ENCODE data around the gene RGSL1. TPM values are rescaled to one million over a fixed set of nuclear protein-coding genes. Genes with fewer than 3 reads are reported as not detected.

The RGSL1 gene
- total RNA-seq, 1 experiment from 2014 or later: not detected

DNA sequence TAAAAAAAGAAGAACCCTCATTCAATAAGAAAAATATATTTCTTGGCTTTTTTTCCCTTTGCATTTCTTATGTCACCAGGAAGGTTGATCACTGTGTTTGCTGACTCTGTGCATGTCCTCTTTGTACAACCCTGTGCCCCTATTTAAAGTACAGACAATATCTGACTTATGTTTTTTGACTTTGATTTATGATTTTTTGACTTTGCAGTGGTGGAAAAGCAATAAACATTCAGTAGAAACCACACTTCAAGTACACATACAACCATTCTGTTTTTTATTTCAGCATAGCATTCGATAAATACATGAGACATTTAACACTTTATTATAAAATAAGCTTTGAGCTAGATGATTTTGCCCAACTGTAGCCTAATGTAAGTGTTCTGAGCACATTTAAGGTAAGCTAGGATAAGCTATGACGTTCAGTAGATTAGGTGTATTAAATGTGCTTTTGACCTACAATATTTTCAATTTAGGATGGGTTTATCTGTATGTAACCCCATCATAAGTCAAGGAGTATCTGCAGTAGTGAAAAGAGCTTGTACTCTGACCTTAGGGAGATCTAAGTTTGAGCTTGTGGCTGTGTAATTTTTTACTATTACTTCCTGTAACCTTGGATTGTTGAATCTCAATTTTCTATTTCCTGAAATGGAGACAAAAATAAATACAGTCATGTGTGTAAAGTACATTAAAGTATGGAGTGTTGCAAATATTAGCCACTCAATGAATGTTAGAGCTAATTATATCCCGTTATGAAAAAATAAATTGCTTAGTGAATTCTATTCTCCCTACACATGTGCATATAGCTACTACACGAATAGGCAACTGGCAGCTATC, 137.9 kb downstream of the RGSL1 start:
- intact Hi-C loops (cut with micrococcal nuclease; ENCODE audit: unreplicated experiment) (no loop called here), in situ Hi-C loops (cut with HindIII; ENCODE audit: low pct_unique_long_range_greater_than_20kb, low sequenced_read_pairs) (no loop called here)
- no TSS peak for BruUV-seq (replicated peaks)
- Histone ChIP-seq H3K27me3 (ENCODE audit: control insufficient read depth, insufficient read depth, low read length) (no peaks in the 10 kb centered on the region), H3K4me3 (ENCODE audit: low read depth in 2 of 2, low read length in 2 of 2) (peak overlapping the region; percentile 51 to 93), H3K27ac (ENCODE audit: low read length) (no peak overlapping the region), H3K36me3 (ENCODE audit: control insufficient read depth, insufficient read depth, low read length) (no peaks in the 10 kb centered on the region), H3K4me1 (ENCODE audit: control insufficient read depth, insufficient read depth, low read length) (peaks cover 2% of the 10 kb centered on the region; the same call in 1 of the 2 replicates), H3K9me3 (ENCODE audit: control insufficient read depth, insufficient read depth, low read depth, low read length) (no peaks in the 10 kb centered on the region)
- TF ChIP-seq, protein P1, sequence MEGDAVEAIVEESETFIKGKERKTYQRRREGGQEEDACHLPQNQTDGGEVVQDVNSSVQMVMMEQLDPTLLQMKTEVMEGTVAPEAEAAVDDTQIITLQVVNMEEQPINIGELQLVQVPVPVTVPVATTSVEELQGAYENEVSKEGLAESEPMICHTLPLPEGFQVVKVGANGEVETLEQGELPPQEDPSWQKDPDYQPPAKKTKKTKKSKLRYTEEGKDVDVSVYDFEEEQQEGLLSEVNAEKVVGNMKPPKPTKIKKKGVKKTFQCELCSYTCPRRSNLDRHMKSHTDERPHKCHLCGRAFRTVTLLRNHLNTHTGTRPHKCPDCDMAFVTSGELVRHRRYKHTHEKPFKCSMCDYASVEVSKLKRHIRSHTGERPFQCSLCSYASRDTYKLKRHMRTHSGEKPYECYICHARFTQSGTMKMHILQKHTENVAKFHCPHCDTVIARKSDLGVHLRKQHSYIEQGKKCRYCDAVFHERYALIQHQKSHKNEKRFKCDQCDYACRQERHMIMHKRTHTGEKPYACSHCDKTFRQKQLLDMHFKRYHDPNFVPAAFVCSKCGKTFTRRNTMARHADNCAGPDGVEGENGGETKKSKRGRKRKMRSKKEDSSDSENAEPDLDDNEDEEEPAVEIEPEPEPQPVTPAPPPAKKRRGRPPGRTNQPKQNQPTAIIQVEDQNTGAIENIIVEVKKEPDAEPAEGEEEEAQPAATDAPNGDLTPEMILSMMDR (IDR thresholded peaks at IDR 0.05): no peak
- no peak for TF ChIP-seq TCF7L2 (IDR thresholded peaks at IDR 0.05; ENCODE audit: low read depth, low read length)
- TF ChIP-seq, protein P2, sequence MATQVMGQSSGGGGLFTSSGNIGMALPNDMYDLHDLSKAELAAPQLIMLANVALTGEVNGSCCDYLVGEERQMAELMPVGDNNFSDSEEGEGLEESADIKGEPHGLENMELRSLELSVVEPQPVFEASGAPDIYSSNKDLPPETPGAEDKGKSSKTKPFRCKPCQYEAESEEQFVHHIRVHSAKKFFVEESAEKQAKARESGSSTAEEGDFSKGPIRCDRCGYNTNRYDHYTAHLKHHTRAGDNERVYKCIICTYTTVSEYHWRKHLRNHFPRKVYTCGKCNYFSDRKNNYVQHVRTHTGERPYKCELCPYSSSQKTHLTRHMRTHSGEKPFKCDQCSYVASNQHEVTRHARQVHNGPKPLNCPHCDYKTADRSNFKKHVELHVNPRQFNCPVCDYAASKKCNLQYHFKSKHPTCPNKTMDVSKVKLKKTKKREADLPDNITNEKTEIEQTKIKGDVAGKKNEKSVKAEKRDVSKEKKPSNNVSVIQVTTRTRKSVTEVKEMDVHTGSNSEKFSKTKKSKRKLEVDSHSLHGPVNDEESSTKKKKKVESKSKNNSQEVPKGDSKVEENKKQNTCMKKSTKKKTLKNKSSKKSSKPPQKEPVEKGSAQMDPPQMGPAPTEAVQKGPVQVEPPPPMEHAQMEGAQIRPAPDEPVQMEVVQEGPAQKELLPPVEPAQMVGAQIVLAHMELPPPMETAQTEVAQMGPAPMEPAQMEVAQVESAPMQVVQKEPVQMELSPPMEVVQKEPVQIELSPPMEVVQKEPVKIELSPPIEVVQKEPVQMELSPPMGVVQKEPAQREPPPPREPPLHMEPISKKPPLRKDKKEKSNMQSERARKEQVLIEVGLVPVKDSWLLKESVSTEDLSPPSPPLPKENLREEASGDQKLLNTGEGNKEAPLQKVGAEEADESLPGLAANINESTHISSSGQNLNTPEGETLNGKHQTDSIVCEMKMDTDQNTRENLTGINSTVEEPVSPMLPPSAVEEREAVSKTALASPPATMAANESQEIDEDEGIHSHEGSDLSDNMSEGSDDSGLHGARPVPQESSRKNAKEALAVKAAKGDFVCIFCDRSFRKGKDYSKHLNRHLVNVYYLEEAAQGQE (IDR thresholded peaks at IDR 0.05; ENCODE audit: insufficient read depth in 1 of 2, low read depth in 2 of 2, low read length in 1 of 2): no peak
- no peak for TF ChIP-seq POLR2AphosphoS5 (IDR thresholded peaks at IDR 0.05; ENCODE audit: low read depth, low read length)
- TF ChIP-seq SIN3A (IDR thresholded peaks at IDR 0.05; ENCODE audit: borderline replicate concordance, insufficient read depth, low read depth, low read length): no peak
- ATAC-seq (no peak), DNase-seq (ENCODE audit: low read depth, low spot score) (no peak)
- CTCF ChIA-PET: no interaction called here
- POLR2A ChIA-PET: no interaction called here

DNA sequence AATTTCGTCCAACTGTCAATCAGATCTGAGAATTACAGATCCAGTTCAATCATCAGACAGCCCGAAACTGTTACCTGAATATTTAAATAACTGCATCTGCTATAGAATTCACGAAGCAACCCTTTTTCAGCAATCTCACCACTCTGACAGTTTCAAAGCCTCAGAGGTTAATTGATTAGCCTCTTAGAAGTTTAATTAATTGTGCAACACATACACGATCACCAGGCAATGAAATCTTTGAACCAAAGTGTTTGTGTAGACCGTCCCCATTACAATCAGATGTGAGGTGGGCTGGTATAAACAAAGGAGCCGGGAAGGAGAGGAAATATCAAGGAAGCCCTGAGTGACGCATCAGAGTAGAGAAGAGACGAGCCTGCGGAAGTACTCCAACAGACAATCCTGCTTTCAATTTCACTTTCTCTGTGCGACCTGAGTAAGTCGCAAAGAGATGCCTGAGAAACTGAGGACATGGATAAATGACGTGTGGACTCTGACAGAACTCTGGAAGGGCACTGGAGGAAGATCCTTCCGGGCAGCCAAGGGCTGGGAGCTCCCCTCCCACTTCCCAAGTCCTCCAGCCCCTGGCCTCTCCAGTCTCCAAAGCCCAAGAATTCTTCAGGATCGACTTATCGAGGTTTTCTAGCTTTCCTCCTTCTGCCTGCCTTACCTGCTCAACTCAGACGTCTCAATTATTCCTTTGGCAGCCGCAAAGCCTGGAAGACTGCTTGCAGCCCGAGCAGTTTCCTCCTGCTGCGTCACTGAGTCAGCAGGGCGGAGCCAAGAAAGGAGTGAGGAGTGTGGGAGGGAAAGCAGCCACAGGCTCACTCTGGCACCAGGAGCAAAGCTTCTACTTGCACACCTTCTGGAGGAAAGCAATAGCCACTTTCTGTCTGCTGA, 138.8 kb downstream of the RGSL1 start, which contains the start of gene RNASEL:
Gene RNASEL (minus strand): TSS at position 757 of the 897 bp plus-strand sequence. CDS start 2,450 bp downstream, outside the sequence.
- in situ Hi-C loops (cut with HindIII; ENCODE audit: low pct_unique_long_range_greater_than_20kb, low sequenced_read_pairs): no loop called here
- no TSS peak for BruUV-seq (replicated peaks)
- Histone ChIP-seq H3K9me3 (ENCODE audit: control insufficient read depth, insufficient read depth, low read depth, low read length) (no peaks in the 10 kb centered on the region), H3K4me3 (ENCODE audit: low read depth in 2 of 2, low read length in 2 of 2) (peak within 1 kb of the TSS; percentile 51 to 93), H3K27ac (ENCODE audit: low read length) (peak within 1 kb of the TSS; percentile 62), H3K36me3 (ENCODE audit: control insufficient read depth, insufficient read depth, low read length) (no peaks in the 10 kb centered on the region), H3K27me3 (ENCODE audit: control insufficient read depth, insufficient read depth, low read length) (no peaks in the 10 kb centered on the region), H3K4me1 (ENCODE audit: control insufficient read depth, insufficient read depth, low read length) (peaks cover 2% of the 10 kb centered on the region; the same call in 1 of the 2 replicates)
- TF ChIP-seq SIN3A (IDR thresholded peaks at IDR 0.05; ENCODE audit: borderline replicate concordance, insufficient read depth, low read depth, low read length): no peak
- ChIA-PET POLR2A (no interaction called here), CTCF (no interaction called here)
- intact Hi-C loops (cut with micrococcal nuclease; ENCODE audit: unreplicated experiment): no loop called here
- ATAC-seq: peak; percentile 98
- DNase-seq (ENCODE audit: low read depth, low spot score): no peak

Measured in Panc1 (cell line).